ENCODE results near the gene PYGB.
"Not testable (repeated sequence)": the region's sequence is repeated elsewhere in the genome, so short reads cannot be mapped to it uniquely, and the experiment has no call there.

The PYGB gene

GRCh38 chr20:25230166-25230831, 17.6 kb upstream of the PYGB start:
- DNase-seq = no peak

GRCh38 chr20:25233016-25233772, 14.7 kb upstream of the PYGB start:
- no peak for DNase-seq

- not testable (repeated sequence) for DNase-seq
These were observed 13.7 kb upstream of the PYGB start for GRCh38 chr20:25234009-25234849.

- DNase-seq = no peak
These were observed 11.2 kb upstream of the PYGB start for GRCh38 chr20:25236450-25237304.

GRCh38 chr20:25237610-25238318, 10.1 kb upstream of the PYGB start:
- peak; percentile 67 for DNase-seq

GRCh38 chr20:25238319-25239037, 9.4 kb upstream of the PYGB start:
- no peak for DNase-seq

DNA sequence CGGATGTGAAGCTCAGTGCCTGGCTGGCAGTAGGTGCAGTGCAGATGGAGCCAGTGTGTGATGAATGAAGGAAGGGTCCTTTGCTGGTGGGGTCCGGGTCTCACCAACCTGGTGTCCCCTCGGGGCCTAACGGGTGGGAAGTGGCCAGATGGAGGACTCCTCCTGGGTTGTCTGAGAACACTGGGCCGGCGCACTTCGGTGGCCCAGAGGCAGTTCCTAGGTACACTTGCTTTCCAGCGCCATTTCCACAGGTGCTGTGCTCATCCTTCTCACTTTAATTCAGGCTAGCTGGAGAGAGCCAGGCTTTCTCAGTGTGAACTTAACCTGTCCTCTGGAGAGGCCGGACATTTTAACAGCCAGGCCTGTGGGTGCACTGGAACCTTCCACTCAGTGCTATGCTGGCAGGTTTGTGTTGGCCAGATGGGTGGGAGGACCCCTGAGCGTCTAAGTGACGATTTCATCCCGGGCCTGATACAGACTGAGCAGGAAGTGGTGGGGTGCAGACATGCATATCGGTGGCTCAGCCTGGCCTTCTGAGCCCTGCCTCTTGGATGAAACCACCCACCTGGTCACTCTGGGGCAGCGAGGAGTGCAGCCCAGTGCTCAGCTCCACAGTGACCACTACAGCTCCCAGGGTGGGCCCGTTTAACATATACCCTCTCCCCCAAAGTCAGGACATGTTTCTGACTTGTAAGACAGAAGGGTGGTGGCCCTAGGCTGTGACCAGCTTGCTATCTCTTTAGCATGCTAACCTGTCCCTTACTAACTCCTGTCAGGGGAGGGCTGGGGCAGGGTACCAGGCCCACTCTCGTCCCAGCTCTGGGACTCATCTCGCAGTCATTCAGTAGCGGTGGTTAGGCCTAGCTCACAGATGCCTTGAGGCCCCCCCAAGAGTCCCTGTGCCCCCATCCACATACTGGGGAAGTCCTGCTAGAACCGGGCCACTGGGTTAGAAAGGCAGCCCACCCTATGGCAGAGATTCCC, 8.2 kb upstream of the PYGB start:
- DNase-seq = no peak

DNA sequence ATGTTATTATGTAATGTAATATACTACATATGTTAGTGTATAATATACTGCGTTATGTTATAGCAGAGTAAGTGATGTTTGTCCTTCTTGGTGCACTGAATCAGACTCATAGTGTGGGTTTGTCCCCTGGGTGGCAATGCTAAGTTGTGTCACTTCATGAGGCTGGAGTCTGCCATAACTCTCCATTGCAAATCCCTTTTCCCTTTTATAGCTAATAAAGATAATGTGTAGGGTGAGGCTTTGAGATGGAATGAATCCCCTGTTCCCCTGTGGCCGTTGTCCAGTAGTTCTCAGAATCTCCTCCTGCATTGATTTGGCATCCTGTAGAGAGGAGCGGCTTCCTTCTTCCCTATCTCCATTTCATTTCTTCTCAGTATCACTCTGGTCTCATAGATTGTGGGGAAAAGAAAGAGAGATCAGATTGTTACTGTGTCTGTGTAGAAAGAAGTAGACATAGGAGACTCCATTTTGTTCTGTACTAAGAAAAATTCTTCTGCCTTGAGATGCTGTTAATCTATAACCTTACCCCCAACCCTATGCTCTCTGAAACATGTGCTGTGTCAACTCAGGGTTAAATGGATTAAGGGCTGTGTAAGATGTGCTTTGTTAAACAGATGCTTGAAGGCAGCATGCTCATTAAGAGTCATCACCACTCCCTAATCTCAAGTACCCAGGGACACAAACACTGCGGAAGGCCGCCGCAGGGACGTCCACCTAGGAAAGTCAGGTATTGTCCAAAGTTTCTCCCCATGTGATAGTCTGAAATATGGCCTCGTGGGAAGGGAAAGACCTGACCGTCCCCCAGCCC, 6.8 kb upstream of the PYGB start:
- DNase-seq = not testable (repeated sequence)

DNA sequence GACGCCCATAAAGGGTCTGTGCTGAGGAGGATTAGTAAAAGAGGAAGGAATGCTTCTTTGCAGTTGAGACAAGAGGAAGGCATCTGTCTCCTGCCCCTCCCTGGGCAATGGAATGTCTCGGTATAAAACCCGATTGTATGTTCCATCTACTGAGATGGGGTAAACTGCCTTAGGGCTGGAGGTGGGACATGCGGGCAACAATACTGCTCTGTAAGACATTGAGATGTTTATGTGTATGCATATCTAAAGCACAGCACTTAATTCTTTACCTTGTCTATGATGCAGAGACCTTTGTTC, 6.3 kb upstream of the PYGB start:
- DNase-seq = not testable (repeated sequence)

DNA sequence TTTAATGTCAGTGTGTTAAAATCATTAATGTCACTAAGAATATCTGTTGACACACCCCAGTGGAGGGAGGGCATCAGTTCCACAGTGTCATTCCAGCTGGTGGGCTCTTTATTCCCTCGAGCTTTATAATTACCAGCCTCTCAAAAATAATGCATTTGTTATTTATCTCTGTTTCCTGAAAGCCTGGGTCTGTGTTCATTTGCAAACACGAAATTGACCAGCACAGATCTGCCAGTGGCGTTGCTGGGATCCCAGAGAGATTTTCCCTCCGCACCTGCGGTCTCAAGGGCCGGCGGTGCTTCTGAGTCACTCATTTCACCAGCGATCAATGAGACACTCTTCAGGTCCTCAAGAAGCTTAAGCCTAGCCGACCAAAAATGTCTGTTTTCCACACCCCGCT, 5.7 kb upstream of the PYGB start:
- DNase-seq = no peak

DNA sequence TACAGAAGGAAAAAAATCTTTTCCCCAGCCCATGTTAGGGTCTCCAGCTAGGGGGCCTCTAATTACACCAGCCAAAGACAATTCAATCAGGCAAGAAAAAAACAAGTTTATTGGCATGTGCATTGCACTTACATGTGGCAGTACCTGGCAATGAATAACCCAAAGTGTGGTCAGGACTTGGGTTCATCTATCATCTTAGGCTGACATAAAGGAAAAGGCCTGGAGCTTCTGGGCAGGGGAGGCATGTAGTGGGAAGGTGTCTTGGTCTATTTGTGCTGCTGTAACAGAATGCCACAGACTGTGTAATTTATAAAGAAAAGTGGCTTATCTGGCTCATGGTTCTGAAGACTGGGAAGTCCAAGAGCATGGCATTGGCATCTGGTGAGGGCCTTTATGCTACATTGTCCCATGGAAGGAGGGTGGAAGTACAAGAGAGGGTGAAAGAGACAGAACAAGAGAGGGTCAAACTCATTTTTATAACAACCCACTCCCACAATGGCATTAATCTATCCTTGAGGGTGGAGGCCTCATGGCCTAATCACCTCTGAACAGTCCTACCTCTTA, 4.4 kb upstream of the PYGB start:
- no peak for DNase-seq

- no peak for DNase-seq
These were observed 2.9 kb upstream of the PYGB start for GRCh38 chr20:25244976-25245375.

- DNase-seq = no peak
These were observed 2.4 kb upstream of the PYGB start for GRCh38 chr20:25245461-25245860.

GRCh38 chr20:25246182-25246999, 1.5 kb upstream of the PYGB start:
- DNase-seq = no peak

DNA sequence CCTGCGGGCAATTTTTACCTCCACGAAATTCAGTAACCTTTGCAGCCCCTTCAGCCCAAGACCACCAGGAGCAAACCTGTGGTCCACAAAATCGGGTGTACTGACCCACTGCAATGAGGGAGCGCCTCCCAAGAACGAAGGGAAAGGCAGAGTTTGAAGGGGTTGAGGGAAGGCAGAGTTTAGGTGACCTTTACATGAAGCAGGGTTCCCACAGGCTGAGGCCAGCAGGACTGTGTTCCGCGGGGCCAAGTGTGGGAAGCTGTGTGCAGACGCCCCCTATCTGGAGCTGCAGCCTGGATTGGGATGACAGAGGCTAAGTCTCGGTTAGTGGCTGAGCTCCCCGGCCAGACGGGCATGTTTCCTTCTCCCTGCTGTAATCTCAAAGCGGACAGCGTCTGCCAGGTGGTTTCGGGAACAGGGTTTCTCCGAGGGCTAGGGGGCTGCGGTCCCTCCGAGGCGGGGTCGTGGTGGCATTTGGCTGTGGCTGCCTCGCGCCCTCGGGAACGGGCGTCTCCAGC, 826 bp upstream of the PYGB start:
- DNase-seq = no peak

- DNase-seq = no peak
These were observed 348 bp upstream of the PYGB start for GRCh38 chr20:25247518-25247955.

DNA sequence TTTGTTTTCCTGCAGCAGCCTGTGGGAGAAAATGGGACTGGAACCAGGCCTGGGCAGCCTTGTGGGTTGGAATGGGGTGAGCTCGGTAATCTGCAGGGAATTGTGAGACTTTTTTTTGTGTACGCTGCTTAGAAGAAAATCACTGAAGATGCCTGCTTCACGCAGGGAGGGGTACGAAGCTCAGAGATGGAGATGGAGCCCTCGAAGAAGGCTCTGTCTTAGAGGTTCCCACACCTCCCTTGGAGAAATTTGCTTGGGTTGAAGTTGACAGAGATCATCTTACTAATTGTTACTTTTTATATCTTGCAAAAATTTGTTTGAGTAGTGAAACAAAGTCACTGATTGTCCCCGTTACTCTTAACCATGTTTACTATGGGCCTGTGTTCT, 894 bp downstream of the PYGB start:
- DNase-seq = no peak
